WTC11 (cell line): ENCODE results near the gene PRXL2A. TPM values are rescaled to one million over a fixed set of nuclear protein-coding genes. Genes with fewer than 3 reads are reported as not detected.
A peak's percentile ranks its signal among the peaks of the same experiment; 100 is the strongest.

Experiments used
- ATAC-seq: fragments of 200-7000 bp; cut with Tn5 transposase; 2 replicates; pipeline ENCODE4 v1.10.0; 2021; ENCODE audit warnings: mild to moderate bottlenecking, moderate library complexity
- CTCF ChIA-PET: fragments of 300-600 bp; sonication (Branson Sonifier 250); formaldehyde crosslinking; loops from one replicate; lab custom pipeline; 2021; ENCODE audit warnings: antibody characterized with exemption; lab: Charles Lee
- POLR2A ChIA-PET: fragments of 350-600 bp; sonication (Branson Sonifier 250); formaldehyde crosslinking; loops from one replicate; lab custom pipeline; 2021; ENCODE audit warnings: antibody characterized with exemption; lab: Charles Lee
- DNase-seq: peaks from one replicate; pipeline ENCODE4 v3.0.0; 2021; ENCODE audit warnings: low spot score
- H3K27ac Mint-ChIP-seq: 2 replicates; pipeline ENCODE4 v1.8.0; 2021; ENCODE audit warnings: mixed read lengths
- H3K27me3 Mint-ChIP-seq: 2 replicates; pipeline ENCODE4 v1.8.0; 2021; ENCODE audit warnings: low read depth, mild to moderate bottlenecking, moderate library complexity, mixed read lengths
- H3K36me3 Mint-ChIP-seq: 2 replicates; pipeline ENCODE4 v1.8.0; 2021; ENCODE audit warnings: mixed read lengths
- H3K4me1 Mint-ChIP-seq: 2 replicates; pipeline ENCODE4 v1.8.0; 2022; ENCODE audit warnings: mixed read lengths
- H3K4me3 Mint-ChIP-seq: 2 replicates; pipeline ENCODE4 v1.8.0; 2021; ENCODE audit warnings: mild to moderate bottlenecking, moderate library complexity, mixed read lengths
- H3K9me3 Mint-ChIP-seq: 2 replicates; pipeline ENCODE4 v1.8.0; 2021; ENCODE audit warnings: mixed read lengths
- AFF4 ChIP-seq: sonication (generic); formaldehyde crosslinking; IDR thresholded peaks from 2 replicates; pipeline ENCODE4 v1.8.1; 2023; ENCODE audit warnings: mild to moderate bottlenecking, missing genetic modification reagents, borderline replicate concordance
- AR ChIP-seq: fragments of 250-450 bp; sonication (Bioruptor Pico); IDR thresholded peaks from 2 replicates; pipeline ENCODE4 v1.9.0; 2021; ENCODE audit warnings: mild to moderate bottlenecking
- ATF3 ChIP-seq: sonication (generic); formaldehyde crosslinking; conservative IDR thresholded peaks from 2 replicates; pipeline ENCODE4 v1.8.1; 2022; ENCODE audit warnings: mild to moderate bottlenecking, missing genetic modification reagents
- CBFB ChIP-seq: sonication (generic); formaldehyde crosslinking; IDR thresholded peaks from 2 replicates; pipeline ENCODE4 v1.8.1; 2022; ENCODE audit warnings: mild to moderate bottlenecking, low read depth, missing genetic modification reagents
- ELF4 ChIP-seq: sonication (generic); formaldehyde crosslinking; IDR thresholded peaks from 2 replicates; pipeline ENCODE4 v1.8.1; 2022; ENCODE audit warnings: low read depth, mild to moderate bottlenecking, moderate library complexity, missing genetic modification reagents
- EMX1 ChIP-seq: fragments of 250-450 bp; sonication (Bioruptor Pico); IDR thresholded peaks from 2 replicates; pipeline ENCODE4 v1.8.0; 2021; ENCODE audit warnings: mild to moderate bottlenecking
- FOXK1 ChIP-seq: sonication (generic); formaldehyde crosslinking; IDR thresholded peaks from 2 replicates; pipeline ENCODE4 v1.8.0; 2022; ENCODE audit warnings: mild to moderate bottlenecking, moderate library complexity, missing genetic modification reagents
- KAT7 ChIP-seq: sonication (generic); formaldehyde crosslinking; IDR thresholded peaks from 2 replicates; pipeline ENCODE4 v1.8.1; 2023; ENCODE audit warnings: missing genetic modification reagents, mild to moderate bottlenecking, borderline replicate concordance
- OVOL2 ChIP-seq: fragments of 250-450 bp; sonication (Bioruptor Pico); IDR thresholded peaks from 2 replicates; pipeline ENCODE4 v1.9.0; 2021; ENCODE audit warnings: mild to moderate bottlenecking, borderline replicate concordance
- SOX15 ChIP-seq: fragments of 250-450 bp; sonication (Bioruptor Pico); IDR thresholded peaks from 2 replicates; pipeline ENCODE4 v1.9.0; 2021; ENCODE audit warnings: mild to moderate bottlenecking
- USF2 ChIP-seq: sonication (generic); formaldehyde crosslinking; IDR thresholded peaks from 2 replicates; pipeline ENCODE4 v1.8.1; 2023; ENCODE audit warnings: mild to moderate bottlenecking, missing genetic modification reagents, moderate library complexity
- ZNF219 ChIP-seq: sonication (generic); formaldehyde crosslinking; IDR thresholded peaks from 2 replicates; pipeline ENCODE4 v1.8.0; 2023; ENCODE audit warnings: missing genetic modification reagents, mild to moderate bottlenecking, borderline replicate concordance
- total RNA-seq: library from RNA; stranded (reverse); gene quantifications from 3 replicates; pipeline ENCODE4 v1.2.3, GENCODE V29; 2021
- TF ChIP-seq, protein P1 (sequence below): sonication (generic); formaldehyde crosslinking; IDR thresholded peaks from 2 replicates; pipeline ENCODE4 v1.8.1; 2023; ENCODE audit warnings: mild to moderate bottlenecking, missing genetic modification reagents, moderate library complexity
- TF ChIP-seq, protein P2 (sequence below): sonication (generic); formaldehyde crosslinking; IDR thresholded peaks from 2 replicates; pipeline ENCODE4 v1.8.1; 2022; ENCODE audit warnings: low read depth, missing genetic modification reagents, borderline replicate concordance

Gene PRXL2A
- total RNA-seq, 1 experiment from 2014 or later = 46.6 TPM

DNA sequence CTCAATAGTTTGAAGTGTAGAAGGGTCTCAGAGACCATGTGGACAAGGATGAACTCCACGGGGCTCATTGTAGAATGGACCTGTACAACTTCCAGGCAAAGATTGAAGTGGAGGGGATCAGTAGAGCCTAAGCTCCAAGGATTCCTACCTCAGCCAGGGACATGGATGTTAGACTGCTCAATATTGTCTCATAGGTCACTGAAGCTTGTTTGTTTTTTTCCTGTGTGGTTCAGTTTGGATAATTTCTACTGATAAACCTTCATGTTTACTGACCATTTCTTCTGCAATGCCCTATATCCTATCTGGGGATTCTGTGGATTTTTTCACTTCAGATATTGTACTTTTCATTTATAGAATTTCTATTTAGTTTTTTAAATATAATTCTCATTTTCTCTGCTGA is 42.8 kb upstream of the PRXL2A start (continued):
- TF ChIP-seq AFF4 (CRISPR knock-in tag) (no peak), ZNF219 (CRISPR knock-in tag) (no peak), ATF3 (no peak)

- Mint-ChIP-seq H3K27me3 (peaks cover 3% of the 10 kb centered on the region; the same call in 1 of the 2 replicates), H3K4me3 (no peak overlapping the region), H3K27ac (no peak overlapping the region), H3K9me3 (peaks cover 30% of the 10 kb centered on the region), H3K36me3 (peaks cover 26% of the 10 kb centered on the region), H3K4me1 (no peaks in the 10 kb centered on the region)
- CTCF ChIA-PET = no interaction called here
- TF ChIP-seq FOXK1 (CRISPR knock-in tag) (no peak), CBFB (CRISPR knock-in tag) (no peak), ELF4 (CRISPR knock-in tag) (no peak), USF2 (CRISPR knock-in tag) (no peak), KAT7 (CRISPR knock-in tag) (no peak), EMX1 (CRISPR knock-in tag) (no peak), AR (CRISPR knock-in tag) (no peak), ZNF219 (CRISPR knock-in tag) (no peak), SOX15 (CRISPR knock-in tag) (no peak), OVOL2 (no peak)
- TF ChIP-seq, protein P1, sequence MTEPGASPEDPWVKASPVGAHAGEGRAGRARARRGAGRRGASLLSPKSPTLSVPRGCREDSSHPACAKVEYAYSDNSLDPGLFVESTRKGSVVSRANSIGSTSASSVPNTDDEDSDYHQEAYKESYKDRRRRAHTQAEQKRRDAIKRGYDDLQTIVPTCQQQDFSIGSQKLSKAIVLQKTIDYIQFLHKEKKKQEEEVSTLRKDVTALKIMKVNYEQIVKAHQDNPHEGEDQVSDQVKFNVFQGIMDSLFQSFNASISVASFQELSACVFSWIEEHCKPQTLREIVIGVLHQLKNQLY (CRISPR knock-in tag) = no peak
- TF ChIP-seq, protein P2, sequence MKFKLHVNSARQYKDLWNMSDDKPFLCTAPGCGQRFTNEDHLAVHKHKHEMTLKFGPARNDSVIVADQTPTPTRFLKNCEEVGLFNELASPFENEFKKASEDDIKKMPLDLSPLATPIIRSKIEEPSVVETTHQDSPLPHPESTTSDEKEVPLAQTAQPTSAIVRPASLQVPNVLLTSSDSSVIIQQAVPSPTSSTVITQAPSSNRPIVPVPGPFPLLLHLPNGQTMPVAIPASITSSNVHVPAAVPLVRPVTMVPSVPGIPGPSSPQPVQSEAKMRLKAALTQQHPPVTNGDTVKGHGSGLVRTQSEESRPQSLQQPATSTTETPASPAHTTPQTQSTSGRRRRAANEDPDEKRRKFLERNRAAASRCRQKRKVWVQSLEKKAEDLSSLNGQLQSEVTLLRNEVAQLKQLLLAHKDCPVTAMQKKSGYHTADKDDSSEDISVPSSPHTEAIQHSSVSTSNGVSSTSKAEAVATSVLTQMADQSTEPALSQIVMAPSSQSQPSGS (CRISPR knock-in tag) = no peak
- POLR2A ChIA-PET = no interaction called here
- ATAC-seq = peak; percentile 66
- no peak for DNase-seq
Observed at GRCh38 chr10:80371467-80371866, 36.9 kb upstream of the PRXL2A start.
